Daoy (cell line): ENCODE results near the gene HTR3B. TPM values are rescaled to one million over a fixed set of nuclear protein-coding genes. Genes with fewer than 3 reads are reported as not detected.
"Not testable (repeated sequence)": the region's sequence is repeated elsewhere in the genome, so short reads cannot be mapped to it uniquely, and the experiment has no call there.

Experiments
- DNase-seq: peaks from one replicate; pipeline ENCODE4 v3.0.0-alpha.2; 2015; ENCODE audit warnings: low read depth
- total RNA-seq: library from RNA; depleted of rRNA; stranded (reverse); fragments of >200 nt; shearing (Covaris generic); gene quantifications from 2 replicates; pipeline ENCODE4 v1.2.3, GENCODE V29; 2014

The HTR3B gene
- total RNA-seq, 1 experiment from 2014 or later: not detected

DNA sequence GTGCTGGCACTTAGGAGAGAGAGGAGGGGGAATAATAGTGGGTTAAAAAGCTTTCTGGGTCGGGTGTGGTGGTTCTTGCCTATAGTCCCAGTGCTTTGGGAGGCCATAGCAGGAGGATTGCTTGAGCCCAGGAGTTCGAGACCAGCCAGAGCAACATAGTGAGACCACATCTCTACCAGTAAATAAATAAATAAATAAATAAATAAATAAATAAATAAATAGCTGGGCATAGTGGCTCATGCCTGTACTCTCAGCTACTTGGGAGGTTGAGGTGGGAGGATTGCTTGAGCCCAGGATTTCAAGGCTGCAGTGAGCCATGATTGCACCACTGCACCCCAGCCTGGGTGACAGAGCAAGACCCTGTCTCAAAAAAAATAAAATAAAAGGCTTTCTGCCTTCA is 41.6 kb downstream of the HTR3B start:
- not testable (repeated sequence) for DNase-seq

DNA sequence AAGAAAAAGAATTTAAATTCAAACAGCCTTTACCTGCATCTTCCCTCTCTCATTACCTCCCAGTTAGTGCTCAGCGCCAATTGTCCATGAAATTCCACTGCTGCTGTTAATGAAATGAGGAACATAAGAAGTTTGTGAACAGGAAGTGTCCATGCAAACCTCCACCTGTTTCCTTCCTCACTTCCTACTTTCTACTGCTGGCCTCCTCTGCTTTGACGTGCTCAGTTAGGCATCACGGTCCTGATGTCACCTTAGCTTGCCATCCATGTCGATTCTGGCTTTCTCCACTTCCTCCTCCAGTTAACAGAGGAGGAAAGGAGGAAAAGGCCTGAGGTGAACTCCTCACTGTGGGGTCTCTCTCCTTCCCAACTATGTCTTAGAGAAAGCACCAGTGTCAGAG is 43.4 kb downstream of the HTR3B start:
- DNase-seq: no peak

DNA sequence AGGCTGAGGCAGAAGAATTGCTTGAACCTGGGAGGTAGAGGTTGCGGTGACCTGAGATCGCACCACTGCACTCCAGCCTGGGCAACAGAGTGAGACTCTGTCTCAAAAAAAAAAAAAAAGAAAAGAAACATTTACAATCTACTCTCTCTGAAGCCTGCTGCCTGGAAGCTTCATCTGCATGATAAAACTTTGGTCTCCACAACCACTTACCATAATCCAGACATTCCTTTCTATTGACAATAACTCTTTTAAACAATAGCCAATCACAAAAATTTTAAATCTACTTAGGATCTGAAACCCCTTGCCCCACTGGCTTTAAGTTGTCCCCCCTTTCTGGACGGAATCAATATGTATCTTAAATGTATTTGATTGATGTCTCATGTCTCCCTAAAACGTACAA is 45.3 kb downstream of the HTR3B start:
- no peak for DNase-seq

DNA sequence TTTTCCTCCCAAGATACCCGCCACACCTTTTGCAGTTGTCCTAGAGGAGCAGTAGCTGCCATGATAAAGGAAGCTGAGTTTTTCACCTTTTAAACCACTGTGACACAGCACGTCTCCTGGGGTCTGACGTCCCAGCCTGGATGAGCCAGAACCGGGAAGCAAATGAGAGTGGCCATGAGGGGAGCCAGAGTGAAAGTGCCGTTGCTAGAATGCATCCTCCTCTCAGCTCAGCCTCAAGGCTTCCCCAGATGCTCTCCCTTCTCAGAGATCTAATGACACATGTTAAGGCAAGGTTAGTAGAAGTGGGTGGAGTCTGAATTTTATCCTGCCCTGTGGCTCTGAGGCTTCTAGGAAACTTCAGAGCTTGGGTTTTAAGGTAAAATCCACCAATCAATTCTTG is 46.9 kb downstream of the HTR3B start:
- DNase-seq: no peak

DNA sequence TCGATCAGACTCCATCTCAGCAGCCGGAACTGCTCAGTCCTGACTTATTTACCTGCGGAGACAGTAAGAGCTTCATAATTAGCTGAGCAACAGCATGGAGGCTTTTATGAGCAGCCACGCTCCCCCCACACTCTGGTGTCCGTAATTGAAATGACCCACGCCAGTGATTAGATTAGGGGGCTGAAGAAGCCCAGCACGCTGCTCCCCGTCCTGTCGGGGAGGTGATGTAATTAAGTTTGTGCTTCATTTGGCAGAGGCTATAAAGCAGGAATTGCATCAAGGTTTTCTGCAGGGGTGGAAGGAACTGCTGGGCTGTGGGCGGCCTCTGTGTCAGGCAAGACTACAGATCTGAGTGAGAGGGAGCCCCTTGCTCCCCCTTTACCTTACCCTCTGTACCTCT is 47.5 kb downstream of the HTR3B start:
- no peak for DNase-seq

DNA sequence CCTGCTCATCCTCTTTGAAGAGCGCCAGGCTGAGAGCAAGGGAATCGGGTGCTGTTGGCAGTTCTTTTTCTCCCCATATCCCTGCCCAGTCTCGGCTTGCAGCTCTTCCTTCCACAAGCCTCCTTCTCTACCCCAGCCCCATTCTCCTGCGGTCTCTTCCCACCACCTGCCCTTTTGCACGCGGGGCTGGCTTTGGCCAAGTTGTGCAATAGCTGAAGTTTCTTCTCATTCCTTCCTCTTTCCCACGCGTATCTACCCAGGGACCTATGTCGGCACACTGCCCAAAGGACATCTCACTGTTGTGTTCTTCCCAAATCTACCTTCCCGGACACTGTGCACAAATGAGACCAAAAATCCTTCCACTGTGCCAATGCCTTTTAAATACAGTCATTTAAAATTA is 48.0 kb downstream of the HTR3B start:
- DNase-seq: no peak

DNA sequence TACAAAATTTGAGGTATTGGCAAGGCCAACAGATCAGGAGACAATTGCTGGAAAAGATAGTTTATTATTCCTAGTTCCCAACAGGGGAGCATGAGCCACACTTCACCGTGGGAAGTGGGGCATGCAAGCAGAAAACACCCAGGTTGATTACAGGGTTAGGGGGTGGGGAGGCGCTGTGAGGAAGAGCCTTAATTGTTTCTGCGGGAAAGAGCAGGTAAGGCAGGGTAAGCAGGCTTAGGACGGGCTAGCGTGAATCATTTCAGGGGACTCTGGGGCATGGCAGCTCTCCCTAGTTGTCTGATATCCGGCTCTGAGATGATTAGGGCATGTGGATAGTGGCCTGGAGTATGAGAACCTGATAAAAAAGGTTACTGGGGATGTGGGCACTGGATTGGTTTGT is 49.6 kb downstream of the HTR3B start:
- no peak for DNase-seq

DNA sequence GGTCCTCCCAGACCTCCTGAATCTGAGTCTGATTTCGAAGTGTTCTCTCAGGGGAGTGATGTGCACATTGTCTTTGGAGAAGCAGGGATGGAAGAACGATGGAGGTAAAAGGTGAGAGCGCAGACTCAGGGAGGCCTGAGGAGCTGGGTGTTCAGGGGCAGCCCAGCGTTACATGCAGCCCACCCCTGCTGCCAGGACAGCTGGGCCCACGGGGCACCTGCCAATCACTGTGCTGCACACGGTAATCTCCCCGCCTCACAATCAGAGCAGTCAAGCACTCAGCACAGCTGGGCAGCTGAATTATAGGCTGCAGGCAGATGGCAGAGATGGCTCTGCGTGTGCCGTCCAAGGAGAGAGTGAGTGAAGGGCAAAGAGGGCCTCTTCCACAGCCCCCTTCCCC is 52.4 kb downstream of the HTR3B start:
- DNase-seq: no peak

DNA sequence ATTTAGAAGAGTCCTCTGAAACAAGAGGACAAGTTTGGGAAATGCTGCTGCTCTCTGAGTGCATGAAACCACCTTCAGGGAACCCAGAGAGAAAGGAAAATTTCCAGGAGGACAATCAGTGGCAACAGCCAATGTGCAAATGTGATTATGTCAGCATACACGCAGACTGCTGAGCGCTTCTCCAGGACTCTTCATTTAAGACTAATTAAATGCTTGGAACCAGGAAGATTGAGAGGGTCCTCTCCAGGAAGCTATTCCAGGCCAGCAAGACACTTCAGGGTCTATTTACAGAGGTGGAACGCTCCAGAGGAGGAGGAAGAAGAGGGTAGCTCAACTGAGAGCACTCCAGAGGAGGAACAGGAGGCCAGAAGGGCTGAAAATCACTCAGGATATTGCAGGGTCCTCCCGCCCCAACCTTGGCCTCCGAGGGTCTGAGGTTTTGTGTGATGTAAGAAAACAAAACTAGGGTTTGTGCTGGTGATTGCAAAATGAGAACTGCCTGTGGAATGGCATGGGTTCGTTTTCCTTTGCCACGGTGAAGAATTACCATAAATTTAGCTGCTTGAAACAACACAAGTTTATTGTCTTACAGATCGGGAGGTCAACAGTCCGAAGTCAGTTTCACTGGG is 56.2 kb downstream of the HTR3B start:
- DNase-seq: no peak

DNA sequence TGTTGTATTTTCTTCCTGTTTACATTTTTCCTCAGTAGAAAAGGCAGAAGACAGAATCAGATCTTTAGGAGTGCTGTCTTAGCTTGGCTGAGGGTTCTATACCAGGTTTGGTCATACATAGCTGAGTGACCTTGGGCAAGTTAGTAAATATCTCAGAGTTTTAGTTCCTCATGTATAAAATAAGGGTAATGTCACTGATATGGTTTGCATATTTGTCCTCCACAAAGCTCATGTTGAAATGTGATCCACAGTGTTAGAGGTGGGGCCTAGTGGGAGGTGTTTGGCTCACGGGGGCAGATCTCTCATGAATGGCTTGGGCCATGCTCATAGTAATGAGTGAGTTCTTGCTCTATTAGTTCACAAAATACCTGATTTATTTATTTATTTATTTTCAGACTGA is 62.8 kb downstream of the HTR3B start:
- no peak for DNase-seq

DNA sequence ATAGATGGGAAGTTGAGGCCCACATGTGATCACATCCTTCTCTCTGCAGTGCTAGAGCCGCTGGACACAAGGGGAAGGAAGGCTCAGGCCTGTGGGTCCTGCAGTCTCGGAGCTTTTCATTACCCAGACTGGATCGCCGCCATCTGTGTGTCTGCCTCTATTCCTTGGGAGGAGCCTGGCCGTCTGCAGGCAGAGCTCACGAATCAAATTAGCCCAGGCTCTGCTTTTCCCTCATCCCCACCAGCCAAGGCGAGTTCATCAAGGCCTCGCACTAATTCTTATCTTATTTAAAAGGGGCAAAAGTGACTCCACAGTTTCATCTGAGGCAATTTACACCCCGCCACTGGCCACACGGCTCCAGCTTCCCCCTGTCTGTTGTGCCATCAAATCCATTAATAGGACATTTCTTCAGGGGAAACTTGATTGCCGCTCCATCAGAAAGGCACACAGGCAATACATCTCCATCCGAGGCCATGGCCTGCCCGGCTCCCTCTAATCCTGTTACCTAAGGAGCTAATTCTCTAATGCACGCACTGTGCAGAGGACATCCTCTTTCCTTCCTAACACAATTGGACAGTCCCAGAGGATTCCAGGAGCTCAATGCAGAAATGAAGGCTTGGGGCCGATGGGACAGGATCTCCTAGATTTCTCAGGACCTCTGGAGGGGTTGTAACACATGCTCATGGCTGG is 67.1 kb downstream of the HTR3B start:
- DNase-seq: no peak

DNA sequence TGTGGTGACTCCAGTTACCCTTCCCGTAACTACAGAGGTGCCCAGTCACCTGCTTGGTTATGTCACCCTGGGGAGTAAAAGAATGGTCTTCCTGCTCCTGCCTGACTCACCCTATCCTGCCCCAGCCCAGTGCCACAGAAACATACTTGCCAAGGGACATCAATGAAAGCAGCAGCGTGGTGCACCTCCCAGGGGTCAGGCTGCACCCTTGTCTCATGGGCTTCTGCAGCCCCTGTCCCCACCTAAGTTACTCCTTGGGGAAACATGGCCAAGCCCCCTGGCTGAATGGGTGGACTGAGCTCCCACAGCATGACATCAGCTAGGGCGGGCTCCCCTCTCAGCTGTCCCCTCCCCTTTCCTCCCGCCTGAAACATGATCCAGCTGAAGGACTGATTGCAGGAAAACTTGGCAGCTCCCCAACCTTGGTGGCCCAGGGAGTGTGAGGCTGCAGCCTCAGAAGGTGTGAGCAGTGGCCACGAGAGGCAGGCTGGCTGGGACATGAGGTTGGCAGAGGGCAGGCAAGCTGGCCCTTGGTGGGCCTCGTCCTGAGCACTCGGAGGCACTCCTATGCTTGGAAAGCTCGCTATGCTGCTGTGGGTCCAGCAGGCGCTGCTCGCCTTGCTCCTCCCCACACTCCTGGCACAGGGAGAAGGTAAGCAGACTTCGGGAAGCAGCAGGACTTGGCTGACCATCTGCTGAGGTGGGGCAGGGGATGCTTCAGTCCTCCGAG is 70.3 kb downstream of the HTR3B start, which contains the start of gene HTR3A:
Gene HTR3A, plus strand, starts transcription at position 368 of the 730 bp plus-strand sequence. Its CDS starts 218 bp downstream, at position 586.
- peak; percentile 82 for DNase-seq

DNA sequence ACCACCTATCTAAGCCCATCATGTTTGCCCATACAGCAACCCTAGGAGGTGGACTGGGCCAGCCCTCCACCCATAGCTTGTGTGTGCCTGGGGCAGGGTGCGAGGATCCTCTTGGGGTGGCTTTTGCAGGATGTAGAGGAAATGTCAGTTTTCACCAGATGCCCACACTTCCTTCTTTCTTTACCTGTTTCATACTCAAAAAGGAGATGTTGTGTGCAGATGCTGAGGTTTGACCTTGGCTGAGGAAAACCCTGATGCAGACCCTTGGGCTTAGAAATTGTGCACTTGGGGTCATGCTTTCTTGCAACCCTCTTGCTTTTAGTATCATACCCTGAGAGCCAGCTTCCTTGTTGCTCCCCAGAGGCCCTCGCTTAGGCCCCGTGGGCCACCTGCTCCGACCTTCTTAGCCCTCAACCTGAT is 72.5 kb downstream of the HTR3B start:
- no peak for DNase-seq

DNA sequence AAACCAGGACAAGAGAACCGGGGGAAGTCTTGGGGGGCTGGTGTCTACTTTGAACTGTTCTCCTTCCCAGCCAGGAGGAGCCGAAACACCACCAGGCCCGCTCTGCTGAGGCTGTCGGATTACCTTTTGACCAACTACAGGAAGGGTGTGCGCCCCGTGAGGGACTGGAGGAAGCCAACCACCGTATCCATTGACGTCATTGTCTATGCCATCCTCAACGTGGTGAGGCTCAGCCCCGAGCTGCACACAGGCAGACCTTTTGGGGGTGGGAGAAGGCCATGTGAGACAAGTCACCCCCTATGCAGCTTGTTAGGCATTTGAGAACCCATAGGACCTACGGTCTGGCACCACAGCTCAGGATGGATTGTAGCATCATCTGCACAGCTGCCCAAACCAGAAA is 73.1 kb downstream of the HTR3B start:
- DNase-seq: no peak

DNA sequence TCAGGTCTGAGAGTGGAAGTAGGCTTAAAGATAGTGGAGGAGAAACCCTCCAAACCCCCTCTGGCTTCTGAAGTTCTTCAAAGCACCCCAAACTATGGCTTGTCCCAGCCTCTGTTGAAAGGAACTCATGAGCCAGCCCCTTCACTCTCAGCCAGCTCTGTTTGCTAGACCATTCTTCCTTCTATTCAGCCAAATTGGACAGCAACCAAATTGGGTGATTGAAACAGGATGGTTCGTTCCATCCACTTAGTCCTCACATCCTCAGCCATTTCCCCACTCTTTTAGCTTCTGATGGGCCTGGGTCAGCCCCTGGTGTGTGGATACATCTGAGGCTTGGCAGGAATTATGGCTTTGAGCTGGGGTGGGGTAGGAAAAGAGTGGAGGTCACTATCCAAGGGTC is 74.8 kb downstream of the HTR3B start:
- no peak for DNase-seq

DNA sequence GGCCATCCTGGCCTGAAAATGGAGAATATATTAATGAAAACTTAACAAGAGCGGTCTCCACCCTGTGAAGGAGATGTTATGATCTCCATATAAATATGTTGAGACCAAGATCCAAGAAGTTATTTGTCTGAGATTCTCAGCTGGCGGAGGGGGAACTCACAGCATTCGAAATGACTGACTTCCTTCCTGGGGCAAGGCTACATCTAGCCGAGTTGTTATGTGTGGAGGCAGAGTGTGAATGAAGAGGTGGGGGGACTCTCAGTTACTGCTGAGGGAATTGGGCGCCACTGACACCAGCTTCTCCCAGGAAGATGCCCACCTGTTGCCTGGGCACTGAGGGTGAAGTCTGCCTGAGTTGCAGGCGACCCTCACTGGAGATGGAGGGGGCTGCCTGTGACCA is 76.2 kb downstream of the HTR3B start:
- no peak for DNase-seq

DNA sequence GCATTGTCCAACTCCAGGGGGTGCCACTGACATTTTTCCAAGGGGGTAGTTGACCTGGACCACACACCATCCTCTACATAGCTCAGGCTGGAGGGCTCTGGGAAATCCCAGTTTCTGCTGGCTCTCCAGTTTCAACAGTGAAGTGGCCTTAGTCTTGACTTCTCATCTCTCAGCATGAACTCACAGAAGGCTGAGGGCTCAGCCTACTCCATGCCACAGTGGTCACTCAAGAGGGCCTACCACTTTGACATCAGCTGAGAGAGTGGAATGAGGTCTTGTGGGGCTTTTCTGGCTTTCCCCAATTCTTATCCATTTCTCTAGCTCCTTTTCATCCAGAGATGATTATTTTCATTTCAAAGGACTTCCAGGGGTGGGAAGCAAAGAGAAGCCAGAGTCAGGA is 77.7 kb downstream of the HTR3B start:
- DNase-seq: no peak

DNA sequence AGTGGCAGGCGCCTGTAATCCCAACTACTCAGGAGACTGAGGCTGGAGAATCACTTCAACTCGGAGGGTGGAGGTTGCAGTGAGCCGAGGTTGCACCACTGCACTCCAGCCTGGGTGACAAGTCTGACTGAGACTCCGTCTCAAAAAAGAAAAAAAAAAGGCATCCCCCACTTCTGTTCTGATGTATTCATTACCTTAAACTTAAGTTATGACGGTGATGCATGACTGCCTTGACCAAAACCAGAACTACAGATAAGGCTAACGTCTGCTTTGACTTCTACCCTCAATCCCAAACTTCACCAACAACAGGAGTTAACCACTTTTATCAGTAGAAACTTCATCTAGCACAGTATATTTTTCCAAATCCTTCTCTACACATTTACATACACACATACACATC is 80.2 kb downstream of the HTR3B start:
- no peak for DNase-seq

DNA sequence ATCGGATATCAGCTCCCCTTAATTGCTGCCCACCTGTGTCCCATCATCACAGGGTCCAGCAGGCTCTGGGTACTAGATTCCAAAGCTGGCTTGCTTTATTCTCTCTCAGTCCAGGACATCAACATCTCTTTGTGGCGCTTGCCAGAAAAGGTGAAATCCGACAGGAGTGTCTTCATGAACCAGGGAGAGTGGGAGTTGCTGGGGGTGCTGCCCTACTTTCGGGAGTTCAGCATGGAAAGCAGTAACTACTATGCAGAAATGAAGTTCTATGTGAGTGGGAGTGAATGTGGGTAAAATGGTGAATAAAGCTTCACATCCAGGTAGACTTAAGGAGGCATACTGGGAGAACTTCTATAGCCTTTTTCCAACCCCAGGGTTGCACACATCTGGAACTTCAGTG is 81.3 kb downstream of the HTR3B start:
- no peak for DNase-seq

DNA sequence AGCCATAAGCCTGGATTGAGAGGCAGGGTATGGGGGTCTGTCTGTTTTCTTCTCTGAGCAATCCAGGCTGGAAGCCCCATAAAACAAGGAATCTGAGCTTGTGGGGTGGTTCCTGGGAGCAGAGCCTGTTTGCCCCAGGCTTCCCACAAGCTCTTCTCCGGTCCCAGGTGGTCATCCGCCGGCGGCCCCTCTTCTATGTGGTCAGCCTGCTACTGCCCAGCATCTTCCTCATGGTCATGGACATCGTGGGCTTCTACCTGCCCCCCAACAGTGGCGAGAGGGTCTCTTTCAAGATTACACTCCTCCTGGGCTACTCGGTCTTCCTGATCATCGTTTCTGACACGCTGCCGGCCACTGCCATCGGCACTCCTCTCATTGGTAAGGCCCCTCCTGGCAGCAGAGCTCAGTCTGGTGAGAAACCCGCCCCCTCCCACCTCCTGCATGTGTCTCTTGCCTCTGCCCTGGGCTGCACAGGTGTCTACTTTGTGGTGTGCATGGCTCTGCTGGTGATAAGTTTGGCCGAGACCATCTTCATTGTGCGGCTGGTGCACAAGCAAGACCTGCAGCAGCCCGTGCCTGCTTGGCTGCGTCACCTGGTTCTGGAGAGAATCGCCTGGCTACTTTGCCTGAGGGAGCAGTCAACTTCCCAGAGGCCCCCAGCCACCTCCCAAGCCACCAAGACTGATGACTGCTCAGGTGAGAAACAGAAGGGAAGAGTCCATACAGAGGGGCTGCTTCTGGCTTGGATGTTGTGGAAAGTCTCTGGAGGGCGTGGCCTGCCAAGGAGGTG is 82.0 kb downstream of the HTR3B start:
- DNase-seq: no peak

DNA sequence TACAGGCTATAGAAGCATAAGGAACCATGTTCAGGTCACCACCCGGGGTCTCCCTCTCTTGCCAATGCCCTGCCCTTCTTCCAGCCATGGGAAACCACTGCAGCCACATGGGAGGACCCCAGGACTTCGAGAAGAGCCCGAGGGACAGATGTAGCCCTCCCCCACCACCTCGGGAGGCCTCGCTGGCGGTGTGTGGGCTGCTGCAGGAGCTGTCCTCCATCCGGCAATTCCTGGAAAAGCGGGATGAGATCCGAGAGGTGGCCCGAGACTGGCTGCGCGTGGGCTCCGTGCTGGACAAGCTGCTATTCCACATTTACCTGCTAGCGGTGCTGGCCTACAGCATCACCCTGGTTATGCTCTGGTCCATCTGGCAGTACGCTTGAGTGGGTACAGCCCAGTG is 84.8 kb downstream of the HTR3B start:
- no peak for DNase-seq

DNA sequence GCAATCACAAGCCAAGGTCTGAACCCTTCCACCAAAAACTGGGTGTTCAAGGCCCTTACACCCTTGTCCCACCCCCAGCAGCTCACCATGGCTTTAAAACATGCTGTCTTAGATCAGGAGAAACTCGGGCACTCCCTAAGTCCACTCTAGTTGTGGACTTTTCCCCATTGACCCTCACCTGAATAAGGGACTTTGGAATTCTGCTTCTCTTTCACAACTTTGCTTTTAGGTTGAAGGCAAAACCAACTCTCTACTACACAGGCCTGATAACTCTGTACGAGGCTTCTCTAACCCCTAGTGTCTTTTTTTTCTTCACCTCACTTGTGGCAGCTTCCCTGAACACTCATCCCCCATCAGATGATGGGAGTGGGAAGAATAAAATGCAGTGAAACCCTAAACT is 85.3 kb downstream of the HTR3B start:
- DNase-seq: no peak
